Tibial nerve (tissue), 4 donors: ENCODE measurements around the gene GRIN3B.

Source experiments
- CTCF ChIP-seq, 5 experiments: fragments of 200-600 bp in 3 of 5; fragments of 450-650 bp in 2 of 5; sonication (generic) in 3 of 5; IDR thresholded peaks; one replicate each; pipeline ENCODE4 v1.5.1; 2016 to 2019; ENCODE audit warnings: antibody characterized with exemption in 5 of 5, mild to moderate bottlenecking in 3 of 5, moderate library complexity in 2 of 5
- EP300 ChIP-seq, 2 donors: sonication (generic); formaldehyde crosslinking; IDR thresholded peaks; one replicate each; pipeline ENCODE4 v1.6.1; 2017; ENCODE audit warnings: antibody characterized with exemption in 2 of 2, mild to moderate bottlenecking in 1 of 2
- POLR2A ChIP-seq, 2 donors: fragments of 450-650 bp; IDR thresholded peaks; one replicate each; pipeline ENCODE4 v1.6.1; 2017; ENCODE audit warnings: antibody characterized with exemption in 2 of 2, mild to moderate bottlenecking in 2 of 2, moderate library complexity in 2 of 2

- TF ChIP-seq CTCF (IDR thresholded peaks at IDR 0.05): no peak
- TF ChIP-seq POLR2A (IDR thresholded peaks at IDR 0.05): no peak
- no peak for TF ChIP-seq EP300 (IDR thresholded peaks at IDR 0.05)
Measured at GRCh38 chr19:974564-975257, 25.5 kb upstream of the GRIN3B start.
